ENCODE measurements around the gene GGNBP2.
A peak's percentile ranks its signal among the peaks of the same experiment; 100 is the strongest.

The GGNBP2 gene

GRCh38 chr17:36592316-36592715 lies 47.6 kb downstream of the GGNBP2 start:
- POLR2A ChIA-PET, result interaction anchor here (0.9 to 2.8 kb wide), 5 partner anchors 10 to 331 kb away, joined by 3 to 36 read pairs (median 11); partner anchors contain the start of genes GGNBP2, MRM1, MYO19 and PIGW
- TF ChIP-seq PKNOX1 (IDR thresholded peaks at IDR 0.05) (0 out of 2 replicates have a peak, but pooled peaks have one; percentile 12), L3MBTL2 (conservative IDR thresholded peaks at IDR 0.05) (no peak)
- CTCF ChIA-PET, result interaction anchor here (0.6 to 1.9 kb wide), 2 partner anchors 11 to 803 kb away, joined by 3 to 10 read pairs; no protein-coding TSS in a partner anchor
- DNase-seq (ENCODE audit: extremely low spot score), result no peak

- no peak for DNase-seq (ENCODE audit: extremely low spot score)
- CTCF ChIA-PET, result interaction anchor here (0.6 to 1.9 kb wide), 2 partner anchors 10 to 803 kb away, joined by 3 to 10 read pairs; no protein-coding TSS in a partner anchor
- TF ChIP-seq SP1 (IDR thresholded peaks at IDR 0.05), result no peak
- TF ChIP-seq ZNF384 (IDR thresholded peaks at IDR 0.05), result no peak
- no peak for TF ChIP-seq PKNOX1 (IDR thresholded peaks at IDR 0.05)
- no peak for TF ChIP-seq SUZ12 (IDR thresholded peaks at IDR 0.05)
- no peak for TF ChIP-seq BHLHE40 (IDR thresholded peaks at IDR 0.05; ENCODE audit: borderline replicate concordance)
- no peak for TF ChIP-seq L3MBTL2 (conservative IDR thresholded peaks at IDR 0.05)
- no peak for TF ChIP-seq FOXA1 (IDR thresholded peaks at IDR 0.05)
- POLR2A ChIA-PET, result interaction anchor here (0.9 to 2.8 kb wide), 5 partner anchors 9 to 331 kb away, joined by 3 to 36 read pairs (median 11); partner anchors contain the start of genes GGNBP2, MRM1, MYO19 and PIGW
Observed at GRCh38 chr17:36592716-36593321, 48.1 kb downstream of the GGNBP2 start.

- POLR2A ChIA-PET, result interaction anchor here (0.9 to 2.8 kb wide), 5 partner anchors 8 to 59 kb away, joined by 3 to 36 read pairs (median 11); partner anchors contain the start of genes GGNBP2, MRM1, MYO19 and PIGW
- TF ChIP-seq ARNT (IDR thresholded peaks at IDR 0.05) (no peak), ELF4 (IDR thresholded peaks at IDR 0.05) (no peak), FOXA1 (IDR thresholded peaks at IDR 0.05) (no peak), FOXK2 (IDR thresholded peaks at IDR 0.05) (no peak), PKNOX1 (IDR thresholded peaks at IDR 0.05) (no peak), LEF1 (IDR thresholded peaks at IDR 0.05; ENCODE audit: borderline replicate concordance) (no peak), TARDBP (IDR thresholded peaks at IDR 0.05) (no peak), HDGF (IDR thresholded peaks at IDR 0.05; ENCODE audit: borderline replicate concordance) (no peak), SUZ12 (IDR thresholded peaks at IDR 0.05) (no peak), CTBP1 (IDR thresholded peaks at IDR 0.05; ENCODE audit: borderline replicate concordance) (no peak), FOXM1 (IDR thresholded peaks at IDR 0.05; ENCODE audit: borderline replicate concordance) (no peak)
- CTCF ChIA-PET, result interaction anchor here (0.6 to 1.9 kb wide), 2 partner anchors 9 to 981 kb away, joined by 4 to 10 read pairs; no protein-coding TSS in a partner anchor
- no peak for DNase-seq (ENCODE audit: extremely low spot score)
Observed at GRCh38 chr17:36593656-36594316, 49.1 kb downstream of the GGNBP2 start.

- no peak for DNase-seq (ENCODE audit: extremely low spot score)
- ChIA-PET CTCF (interaction anchor here (0.6 kb wide), 2 partner anchors 144 to 982 kb away, joined by 3 to 4 read pairs; no protein-coding TSS in a partner anchor), POLR2A (interaction anchor here (0.5 to 1.3 kb wide), 3 partner anchors 8 to 59 kb away, joined by 3 to 4 read pairs (median 3); no protein-coding TSS in a partner anchor)
- TF ChIP-seq PKNOX1 (IDR thresholded peaks at IDR 0.05) (no peak), HDGF (IDR thresholded peaks at IDR 0.05; ENCODE audit: borderline replicate concordance) (no peak), SUZ12 (IDR thresholded peaks at IDR 0.05) (no peak)
Observed at GRCh38 chr17:36594626-36595401, 50.1 kb downstream of the GGNBP2 start.

- TF ChIP-seq NFRKB (IDR thresholded peaks at IDR 0.05) (no peak), L3MBTL2 (conservative IDR thresholded peaks at IDR 0.05) (no peak), CTBP1 (IDR thresholded peaks at IDR 0.05; ENCODE audit: borderline replicate concordance) (no peak), ZNF384 (IDR thresholded peaks at IDR 0.05) (no peak), ARNT (IDR thresholded peaks at IDR 0.05) (no peak), SP1 (IDR thresholded peaks at IDR 0.05) (no peak), SUZ12 (IDR thresholded peaks at IDR 0.05) (no peak), PKNOX1 (IDR thresholded peaks at IDR 0.05) (no peak), BHLHE40 (IDR thresholded peaks at IDR 0.05; ENCODE audit: borderline replicate concordance) (no peak), FOXK2 (IDR thresholded peaks at IDR 0.05) (no peak), HDGF (IDR thresholded peaks at IDR 0.05; ENCODE audit: borderline replicate concordance) (no peak), TARDBP (IDR thresholded peaks at IDR 0.05) (no peak), FOXM1 (IDR thresholded peaks at IDR 0.05; ENCODE audit: borderline replicate concordance) (no peak), FOXA1 (IDR thresholded peaks at IDR 0.05) (no peak), LEF1 (IDR thresholded peaks at IDR 0.05; ENCODE audit: borderline replicate concordance) (no peak), ELF4 (IDR thresholded peaks at IDR 0.05) (no peak)
- CTCF ChIA-PET, result no interaction called here
- no peak for DNase-seq (ENCODE audit: extremely low spot score)
- POLR2A ChIA-PET, result interaction anchor here (1.0 kb wide), 1 partner anchor 38 kb away, joined by 3 read pairs; no protein-coding TSS in a partner anchor
Observed at GRCh38 chr17:36597226-36597625, 52.5 kb downstream of the GGNBP2 start.

All from HEK293T (cell line).